Stimulated activated CD8-positive, alpha-beta memory T cell treated with anti-CD3 and anti-CD28 coated beads, Interleukin-7, amount 100 ng/mL, for 4 hours (primary cell): Measurements from ENCODE around the gene SRCAP.
A peak's percentile ranks its signal among the peaks of the same experiment; 100 is the strongest.
"Not testable (repeated sequence)": the region's sequence is repeated elsewhere in the genome, so short reads cannot be mapped to it uniquely, and the experiment has no call there.

Source experiments
- DNase-seq, 2 donors: peaks; one replicate each; pipeline ENCODE4 v3.0.0-alpha.2; 2020; ENCODE audit warnings: low read depth in 2 of 2

SRCAP gene

DNA sequence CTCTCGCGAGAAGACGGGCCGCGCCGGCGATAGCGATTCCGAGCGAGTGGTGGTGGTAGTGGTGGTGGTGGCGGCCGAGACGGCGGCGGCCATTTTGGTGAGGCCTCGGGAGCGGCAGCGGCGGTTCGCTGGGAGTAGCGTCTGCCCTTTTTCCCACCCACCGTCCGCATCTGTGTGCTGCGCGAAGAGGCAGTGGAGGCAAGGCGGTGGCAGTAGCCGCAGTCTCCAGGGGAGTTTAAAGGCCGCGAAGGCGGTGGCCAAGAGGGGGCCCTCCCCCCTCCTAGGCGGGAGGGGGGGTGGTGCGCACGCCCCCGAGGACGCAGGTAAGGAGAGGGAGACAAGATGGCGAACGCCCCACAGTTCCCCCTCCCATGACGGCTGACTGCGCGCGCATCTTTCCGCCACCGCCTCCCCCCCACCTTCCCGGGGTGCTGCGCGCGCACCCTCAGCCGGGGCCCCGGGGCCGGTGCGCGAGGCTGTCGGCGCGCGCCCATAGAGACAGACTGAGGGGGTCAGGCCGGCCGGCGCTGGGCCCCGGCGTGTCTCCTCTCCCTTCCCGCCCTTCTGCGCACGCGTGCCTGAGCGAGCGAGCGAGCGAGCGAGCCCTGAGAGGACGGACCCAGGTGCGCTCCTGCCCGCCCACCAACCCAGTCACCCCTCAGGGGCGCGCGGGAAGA, 694 bp upstream of the SRCAP start:
- DNase-seq, result peak; percentile 98

DNA sequence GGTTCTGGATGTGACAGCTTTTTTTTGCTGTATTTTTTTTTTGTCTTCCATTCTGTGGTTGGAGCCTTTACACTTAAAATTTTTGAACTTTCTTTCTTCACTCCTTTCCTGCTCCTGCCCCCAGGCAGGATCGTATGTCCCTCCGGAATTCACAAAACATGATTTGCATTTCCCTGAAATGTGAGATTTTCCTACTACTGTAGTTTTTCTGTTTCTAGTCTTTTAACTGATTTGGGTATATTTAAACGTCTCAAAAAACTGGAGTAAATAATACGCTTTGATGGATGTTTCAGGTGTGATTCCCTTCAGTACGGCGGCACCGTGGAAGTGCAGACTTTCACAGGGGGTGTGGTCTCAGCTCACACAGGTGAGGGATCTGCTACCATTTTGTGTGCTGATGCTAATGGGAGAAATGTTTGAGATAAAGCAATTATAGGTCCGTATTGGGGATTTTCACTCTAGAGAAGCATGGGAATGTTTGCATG, 686 bp downstream of the SRCAP start:
- DNase-seq, result no peak

DNA sequence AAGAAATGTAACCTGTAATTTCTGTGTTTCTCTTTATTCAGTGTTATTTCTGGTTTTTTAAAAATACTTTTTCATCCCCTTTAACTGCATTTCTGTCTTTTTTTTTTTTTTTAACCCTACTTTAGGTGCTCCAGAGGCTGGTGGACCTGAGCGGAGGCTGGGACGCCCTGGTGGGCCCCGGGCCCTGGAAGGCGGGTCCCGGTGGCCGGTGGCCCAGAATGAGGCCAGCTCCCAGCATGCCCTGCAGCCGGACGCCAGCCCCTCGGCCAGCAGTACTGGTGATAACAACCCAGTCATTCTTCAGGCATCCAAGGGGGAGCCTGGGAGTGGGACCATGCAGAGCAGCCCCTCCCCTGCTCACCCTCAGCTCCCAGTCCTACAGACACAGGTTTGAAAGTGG, 1.5 kb downstream of the SRCAP start:
- DNase-seq, result no peak

DNA sequence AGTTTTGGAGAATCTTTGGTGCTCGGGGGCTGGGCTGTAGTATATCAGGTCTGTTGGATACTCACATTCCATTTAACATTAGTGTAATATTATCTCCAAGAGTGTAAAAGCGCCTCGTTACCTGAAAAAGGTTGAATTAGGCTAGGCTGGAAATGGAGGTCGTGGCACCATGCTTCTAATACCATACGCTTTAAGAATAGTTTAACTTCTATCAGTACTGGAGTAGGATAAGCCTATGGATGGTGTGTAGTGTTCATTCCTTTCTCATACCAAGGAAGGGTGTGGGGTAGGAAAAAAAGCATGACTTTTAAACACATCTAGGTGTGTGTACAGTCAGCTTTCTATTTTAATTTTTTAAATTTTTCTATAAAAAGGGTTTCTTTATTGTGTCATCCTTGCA, 2.0 kb downstream of the SRCAP start:
- no peak for DNase-seq

DNA sequence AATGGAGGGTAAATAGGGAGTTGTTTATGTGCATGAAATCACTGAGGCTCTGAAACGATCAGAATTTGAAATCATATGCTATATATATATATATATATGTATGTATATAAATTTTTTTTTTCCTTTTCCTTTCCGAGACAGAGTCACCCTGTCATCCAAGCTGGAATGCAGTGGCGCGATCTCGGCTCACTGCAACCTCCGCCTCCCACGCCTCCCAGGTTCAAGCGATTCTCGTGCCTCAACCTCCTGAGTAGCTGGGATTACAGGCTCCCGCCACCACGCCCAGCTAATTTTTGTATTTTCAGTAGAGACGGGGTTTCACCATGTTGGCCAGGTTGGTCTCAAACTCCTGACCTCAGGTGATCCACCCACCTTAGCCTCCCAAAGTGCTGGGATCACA, 4.1 kb downstream of the SRCAP start:
- not testable (repeated sequence) for DNase-seq

DNA sequence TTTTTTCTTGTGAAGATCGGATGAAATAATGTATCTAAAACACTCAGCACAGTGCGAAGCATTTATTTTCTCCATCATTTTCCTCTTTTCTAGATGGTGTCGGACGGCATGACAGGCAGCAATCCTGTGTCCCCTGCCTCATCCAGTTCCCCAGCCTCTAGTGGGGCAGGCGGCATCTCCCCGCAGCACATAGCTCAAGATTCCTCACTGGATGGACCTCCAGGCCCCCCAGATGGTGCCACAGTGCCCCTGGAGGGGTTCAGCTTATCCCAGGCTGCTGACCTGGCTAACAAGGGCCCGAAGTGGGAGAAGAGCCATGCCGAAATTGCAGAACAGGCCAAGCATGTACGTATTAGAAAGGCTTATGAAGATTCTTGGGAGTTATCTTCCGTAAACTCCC, 5.0 kb downstream of the SRCAP start:
- DNase-seq, result no peak

DNA sequence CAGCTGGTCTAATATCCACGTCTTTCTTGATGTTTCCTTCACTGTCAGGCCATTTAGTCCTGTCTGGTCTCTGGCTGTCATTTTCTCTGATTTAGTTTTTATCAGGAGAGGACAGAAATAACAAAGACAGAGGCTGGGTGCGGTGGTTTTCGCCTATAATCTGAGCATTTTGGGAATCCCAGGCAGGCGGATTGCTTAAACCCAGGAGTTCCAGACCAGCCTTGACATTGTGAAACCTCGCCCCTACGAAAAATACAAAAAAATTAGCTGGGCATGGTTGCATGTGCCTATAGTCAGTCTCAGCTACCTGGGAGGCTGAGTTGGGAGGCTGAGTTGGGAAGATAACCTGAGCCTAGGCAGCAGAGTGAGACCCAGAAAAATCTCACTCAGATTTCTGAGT, 7.1 kb downstream of the SRCAP start:
- DNase-seq, result no peak

DNA sequence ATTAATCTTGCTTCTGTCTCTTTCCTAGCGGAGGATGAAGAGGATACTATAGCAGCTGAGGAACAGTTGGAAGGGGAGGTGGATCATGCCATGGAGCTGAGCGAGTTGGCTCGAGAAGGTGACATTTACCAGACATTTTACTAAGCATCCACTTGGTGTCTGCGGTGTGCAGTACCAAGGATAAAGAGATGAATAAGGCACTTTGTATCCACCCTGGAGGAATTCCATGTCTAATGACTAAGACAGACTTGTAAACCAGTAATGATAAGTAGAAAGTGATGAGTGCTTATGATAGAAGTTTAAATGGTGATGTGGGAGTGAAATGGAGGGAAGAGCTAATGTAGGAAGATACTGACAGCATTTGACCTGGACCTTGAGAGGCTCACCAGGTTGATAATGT, 12.0 kb downstream of the SRCAP start:
- no peak for DNase-seq

DNA sequence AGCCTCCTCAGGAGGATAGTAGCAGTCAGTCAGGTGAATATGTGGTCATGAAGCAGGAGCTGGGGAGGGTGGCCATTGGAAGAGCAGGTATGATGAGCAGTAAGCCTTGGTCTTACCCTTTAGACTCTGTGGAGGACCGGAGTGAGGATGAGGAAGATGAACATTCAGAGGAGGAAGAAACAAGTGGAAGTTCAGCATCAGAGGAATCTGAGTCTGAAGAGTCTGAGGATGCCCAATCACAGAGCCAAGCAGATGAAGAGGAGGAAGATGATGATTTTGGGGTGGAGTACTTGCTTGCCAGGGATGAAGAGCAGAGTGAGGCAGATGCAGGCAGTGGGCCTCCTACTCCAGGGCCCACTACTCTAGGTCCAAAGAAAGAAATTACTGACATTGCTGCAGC, 12.7 kb downstream of the SRCAP start:
- DNase-seq, result no peak

DNA sequence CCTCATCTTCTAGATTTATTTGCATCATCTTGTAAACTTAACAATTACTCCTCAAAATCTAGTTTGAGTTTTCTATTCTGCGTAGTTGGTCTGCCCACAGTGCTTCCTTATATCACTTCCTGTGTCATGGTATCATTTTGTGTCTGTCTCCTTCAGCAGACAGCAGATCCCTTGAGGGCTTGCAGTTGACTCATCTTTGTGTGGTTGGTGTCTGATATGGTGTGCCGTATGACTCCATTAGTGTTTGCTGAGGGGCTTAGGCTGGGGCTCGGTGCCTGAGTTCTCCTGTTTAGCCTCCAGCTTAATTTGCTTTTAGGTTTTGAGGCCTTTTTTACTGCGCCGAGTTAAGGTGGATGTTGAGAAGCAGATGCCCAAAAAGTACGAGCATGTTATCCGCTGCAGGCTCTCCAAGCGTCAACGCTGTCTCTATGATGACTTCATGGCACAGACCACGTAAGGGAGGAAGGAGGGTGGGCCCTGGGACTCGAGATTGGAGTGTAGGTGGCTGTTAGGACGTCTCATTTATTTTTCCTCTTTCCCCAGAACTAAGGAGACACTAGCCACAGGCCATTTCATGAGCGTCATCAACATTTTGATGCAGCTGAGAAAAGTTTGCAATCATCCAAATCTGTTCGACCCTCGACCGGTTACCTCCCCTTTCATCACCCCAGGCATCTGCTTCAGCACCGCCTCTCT, 16.9 kb downstream of the SRCAP start:
- DNase-seq, result peak; percentile 32 to 38

DNA sequence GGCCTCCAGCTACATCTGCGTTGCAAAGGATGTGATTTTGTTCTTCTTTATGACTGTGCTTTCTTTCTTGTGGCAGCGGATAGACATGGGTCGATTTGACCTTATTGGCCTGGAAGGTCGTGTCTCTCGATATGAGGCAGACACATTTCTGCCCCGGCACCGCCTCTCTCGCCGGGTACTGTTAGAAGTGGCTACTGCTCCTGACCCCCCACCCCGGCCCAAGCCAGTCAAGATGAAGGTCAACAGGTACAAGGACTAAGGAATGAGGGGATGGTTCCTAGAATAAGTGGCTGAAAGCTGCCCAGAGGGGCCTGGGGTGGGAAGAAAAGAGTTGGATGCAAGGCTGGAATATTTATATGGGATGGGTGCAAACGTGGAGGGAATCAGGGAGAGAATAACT, 21.1 kb downstream of the SRCAP start:
- no peak for DNase-seq

DNA sequence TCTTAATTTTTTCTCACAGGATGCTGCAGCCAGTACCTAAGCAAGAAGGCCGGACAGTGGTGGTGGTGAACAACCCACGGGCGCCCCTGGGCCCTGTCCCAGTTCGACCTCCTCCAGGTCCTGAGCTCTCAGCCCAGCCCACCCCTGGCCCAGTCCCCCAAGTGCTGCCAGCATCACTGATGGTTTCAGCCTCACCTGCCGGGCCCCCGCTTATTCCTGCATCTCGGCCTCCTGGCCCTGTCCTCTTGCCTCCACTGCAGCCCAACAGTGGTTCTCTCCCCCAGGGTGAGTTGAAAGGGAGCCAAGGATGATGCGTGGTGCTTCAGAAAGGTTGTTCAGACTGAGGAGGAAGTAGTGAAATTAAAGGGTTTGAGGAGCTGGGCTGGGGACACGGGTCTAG, 21.7 kb downstream of the SRCAP start:
- no peak for DNase-seq

DNA sequence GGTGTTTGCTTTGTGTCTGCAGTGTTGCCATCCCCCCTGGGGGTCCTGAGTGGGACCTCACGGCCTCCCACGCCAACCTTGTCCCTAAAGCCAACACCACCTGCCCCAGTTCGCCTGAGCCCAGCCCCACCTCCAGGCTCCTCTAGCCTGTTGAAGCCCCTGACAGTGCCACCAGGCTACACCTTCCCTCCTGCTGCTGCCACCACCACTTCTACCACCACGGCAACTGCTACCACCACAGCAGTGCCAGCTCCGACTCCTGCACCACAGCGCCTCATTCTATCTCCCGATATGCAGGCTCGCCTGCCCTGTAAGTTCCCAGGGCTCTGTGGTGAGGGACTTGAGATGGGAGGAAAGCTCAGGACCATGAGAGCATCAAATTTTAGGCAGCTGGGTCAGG, 22.2 kb downstream of the SRCAP start:
- no peak for DNase-seq

DNA sequence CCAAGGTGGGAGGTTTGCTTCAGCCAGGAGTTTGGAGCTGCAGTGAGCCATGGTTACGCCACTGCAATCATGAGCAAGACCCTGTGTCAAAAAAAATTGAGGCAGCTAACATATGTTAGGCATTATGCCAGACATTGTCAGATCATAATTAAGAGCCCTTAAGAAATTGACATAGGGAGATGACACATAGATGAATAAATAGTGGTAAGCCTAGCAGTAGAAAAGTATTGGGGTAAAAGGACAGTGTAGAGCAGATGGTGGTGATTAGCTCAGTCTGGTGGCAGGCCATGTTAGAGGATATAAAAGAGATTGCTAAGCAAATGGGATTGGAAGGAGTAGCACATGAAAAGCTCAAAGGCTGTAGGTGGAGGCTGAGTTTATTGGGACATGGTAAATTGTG, 22.6 kb downstream of the SRCAP start:
- no peak for DNase-seq

DNA sequence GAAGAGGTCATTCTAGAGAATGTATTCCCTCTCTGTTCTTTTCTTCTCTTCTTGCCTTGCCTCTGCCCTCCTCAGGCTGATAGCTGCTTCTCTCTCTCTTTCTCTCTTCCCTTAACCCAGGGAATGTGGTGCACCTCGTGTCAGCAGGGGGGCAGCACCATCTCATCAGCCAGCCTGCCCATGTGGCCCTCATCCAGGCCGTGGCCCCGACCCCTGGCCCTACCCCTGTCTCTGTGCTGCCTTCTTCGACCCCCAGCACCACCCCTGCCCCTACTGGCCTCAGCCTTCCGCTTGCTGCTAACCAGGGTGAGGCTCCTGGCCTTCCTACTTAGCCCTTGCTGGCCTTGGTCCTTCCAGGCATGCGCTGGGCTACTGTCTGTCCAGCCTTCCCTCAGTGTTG, 23.5 kb downstream of the SRCAP start:
- no peak for DNase-seq

DNA sequence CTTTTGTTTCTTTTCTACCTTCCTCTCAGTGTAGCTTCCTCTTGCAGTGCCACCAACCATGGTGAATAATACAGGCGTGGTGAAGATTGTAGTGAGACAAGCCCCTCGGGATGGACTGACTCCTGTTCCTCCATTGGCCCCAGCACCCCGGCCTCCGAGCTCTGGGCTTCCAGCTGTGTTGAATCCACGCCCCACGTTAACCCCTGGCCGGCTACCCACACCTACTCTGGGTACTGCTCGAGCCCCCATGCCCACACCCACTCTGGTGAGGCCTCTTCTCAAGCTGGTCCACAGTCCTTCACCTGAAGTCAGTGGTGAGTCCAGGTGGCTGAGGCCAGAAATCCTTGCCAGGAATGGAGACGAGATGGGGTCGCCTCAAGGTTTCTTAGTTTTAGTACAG, 23.9 kb downstream of the SRCAP start:
- no peak for DNase-seq

DNA sequence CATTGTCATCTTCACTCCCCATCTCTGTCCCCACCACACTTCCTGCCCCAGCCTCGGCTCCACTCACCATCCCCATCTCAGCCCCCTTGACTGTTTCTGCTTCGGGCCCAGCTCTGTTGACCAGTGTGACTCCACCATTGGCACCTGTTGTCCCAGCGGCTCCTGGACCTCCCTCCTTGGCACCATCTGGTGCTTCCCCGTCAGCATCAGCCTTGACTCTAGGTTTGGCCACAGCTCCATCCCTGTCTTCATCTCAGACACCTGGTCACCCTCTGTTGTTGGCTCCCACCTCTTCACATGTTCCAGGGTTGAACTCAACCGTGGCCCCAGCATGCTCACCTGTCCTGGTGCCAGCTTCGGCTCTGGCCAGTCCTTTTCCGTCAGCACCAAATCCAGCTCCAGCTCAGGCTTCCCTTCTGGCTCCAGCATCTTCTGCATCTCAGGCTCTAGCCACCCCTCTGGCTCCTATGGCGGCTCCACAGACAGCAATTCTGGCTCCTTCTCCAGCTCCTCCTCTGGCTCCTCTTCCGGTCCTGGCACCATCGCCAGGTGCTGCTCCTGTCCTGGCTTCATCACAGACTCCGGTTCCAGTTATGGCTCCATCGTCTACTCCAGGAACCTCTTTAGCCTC, 24.9 kb downstream of the SRCAP start:
- DNase-seq, result no peak

DNA sequence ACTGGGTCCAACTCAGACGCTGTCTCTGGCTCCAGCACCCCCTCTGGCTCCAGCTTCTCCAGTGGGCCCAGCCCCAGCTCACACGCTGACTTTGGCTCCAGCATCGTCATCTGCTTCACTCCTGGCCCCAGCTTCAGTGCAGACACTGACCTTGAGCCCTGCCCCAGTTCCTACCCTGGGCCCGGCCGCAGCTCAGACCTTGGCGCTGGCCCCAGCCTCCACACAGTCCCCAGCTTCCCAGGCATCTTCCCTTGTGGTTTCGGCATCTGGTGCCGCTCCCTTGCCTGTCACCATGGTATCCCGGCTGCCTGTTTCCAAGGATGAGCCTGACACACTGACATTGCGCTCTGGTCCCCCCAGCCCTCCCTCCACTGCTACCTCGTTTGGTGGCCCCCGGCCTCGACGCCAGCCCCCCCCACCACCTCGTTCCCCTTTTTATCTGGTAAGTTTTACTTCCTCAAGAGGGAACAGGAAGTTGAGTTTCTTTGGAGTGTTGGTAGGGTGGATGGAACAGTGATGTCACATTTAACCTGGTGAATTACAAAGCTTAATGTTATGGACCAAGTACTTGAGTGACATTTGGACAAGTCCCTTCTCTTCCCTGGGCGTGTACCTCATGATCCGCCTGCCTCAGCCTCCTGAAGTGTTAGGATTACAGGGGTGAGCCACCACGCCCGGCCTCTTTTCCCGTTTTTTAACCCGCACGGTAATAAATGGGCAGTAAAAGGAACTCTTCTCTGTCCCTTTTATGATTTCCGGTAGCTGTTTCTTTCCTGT, 25.9 kb downstream of the SRCAP start:
- DNase-seq, result no peak

DNA sequence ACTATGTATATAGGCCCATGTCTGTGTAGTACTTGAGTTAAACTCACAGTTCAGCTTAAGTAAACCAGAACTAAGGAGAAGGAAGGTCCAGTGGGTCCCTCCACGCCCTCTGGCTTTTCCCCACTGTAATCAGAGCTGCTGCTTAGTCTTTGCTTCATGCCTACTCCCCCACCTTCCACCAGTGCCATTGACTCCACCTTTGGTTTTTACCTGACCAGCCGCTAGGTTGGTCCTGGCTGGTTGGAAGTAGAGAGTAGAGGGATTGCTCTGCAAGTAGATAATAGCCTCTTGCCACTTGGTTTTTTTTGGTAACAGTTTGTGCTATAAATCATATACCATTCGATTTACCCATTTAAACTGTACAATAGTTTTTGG, 26.4 kb downstream of the SRCAP start:
- no peak for DNase-seq

DNA sequence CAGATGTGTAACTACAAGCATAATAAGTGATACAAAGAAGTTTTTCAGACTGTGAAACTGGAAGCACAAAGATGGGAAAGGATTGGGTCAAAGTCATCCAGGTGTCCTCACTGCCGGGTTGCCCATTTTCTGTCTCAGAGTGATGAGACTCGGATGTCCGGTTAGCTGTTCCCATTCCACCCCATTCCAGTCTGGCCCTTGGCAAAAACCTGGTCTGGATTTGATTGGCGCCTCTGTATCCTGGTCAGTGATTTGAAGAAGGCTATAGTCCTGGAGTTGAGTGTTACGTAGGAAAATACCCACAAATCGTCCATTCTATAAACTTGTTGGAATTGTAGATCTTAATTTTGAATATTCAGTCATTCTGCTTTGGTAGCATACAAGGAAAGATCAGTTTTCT, 29.4 kb downstream of the SRCAP start:
- DNase-seq, result no peak

DNA sequence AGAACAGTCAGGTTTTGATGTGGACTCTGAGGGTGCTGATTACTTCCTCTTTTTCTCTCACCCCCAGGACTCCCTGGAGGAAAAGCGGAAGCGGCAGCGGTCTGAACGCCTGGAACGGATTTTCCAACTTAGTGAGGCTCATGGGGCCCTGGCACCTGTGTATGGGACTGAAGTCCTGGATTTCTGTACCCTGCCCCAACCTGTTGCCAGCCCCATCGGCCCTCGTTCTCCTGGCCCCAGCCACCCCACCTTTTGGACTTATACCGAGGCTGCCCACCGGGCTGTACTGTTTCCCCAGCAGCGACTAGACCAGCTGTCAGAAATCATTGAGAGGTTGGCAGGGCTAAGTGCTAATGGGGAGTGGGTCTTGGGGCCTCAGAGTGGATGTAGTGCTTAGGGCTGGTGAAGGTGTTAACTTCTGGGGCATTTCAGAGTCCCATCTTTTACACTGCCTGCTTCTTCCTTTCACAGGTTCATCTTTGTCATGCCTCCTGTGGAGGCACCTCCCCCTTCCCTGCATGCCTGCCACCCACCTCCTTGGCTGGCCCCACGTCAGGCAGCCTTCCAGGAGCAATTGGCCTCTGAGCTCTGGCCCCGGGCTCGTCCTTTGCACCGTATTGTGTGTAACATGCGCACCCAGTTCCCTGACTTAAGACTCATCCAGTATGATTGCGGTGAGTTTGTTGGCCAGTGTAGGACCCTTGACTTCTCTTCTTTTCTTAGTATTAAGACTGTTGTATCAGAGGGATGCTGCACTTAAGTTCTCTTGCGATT, 30.1 kb downstream of the SRCAP start:
- DNase-seq, result no peak

DNA sequence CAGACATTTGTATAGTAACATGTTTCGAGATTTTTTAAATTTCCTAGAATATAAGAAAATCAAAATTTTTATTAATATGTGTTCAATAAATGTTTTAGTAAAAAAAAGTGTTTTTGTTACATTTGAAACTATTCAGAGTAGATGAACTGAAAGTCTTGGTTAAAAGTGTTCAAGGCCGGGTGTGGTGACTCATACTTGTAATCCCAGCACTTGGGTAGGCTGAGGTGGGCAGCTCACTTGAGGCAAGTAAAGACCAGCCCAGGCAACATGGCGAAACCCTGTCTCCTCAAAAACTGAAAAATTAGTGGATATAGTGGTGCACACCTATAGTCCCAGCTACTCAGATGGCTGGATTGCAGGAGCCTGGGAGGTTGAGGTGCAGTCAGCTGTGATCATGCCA, 32.4 kb downstream of the SRCAP start:
- no peak for DNase-seq
